Activated CD8-positive, alpha-beta memory T cell treated with anti-CD3 and anti-CD28 coated beads, Interleukin-2, amount 50 U/mL, for 1 hour (primary cell): ENCODE measurements around the gene ADPGK.

Experiments used
- DNase-seq: peaks from one replicate; pipeline ENCODE4 v3.0.0-alpha.2; 2020; ENCODE audit errors: extremely low read depth

The ADPGK gene

GRCh38 chr15:72790302-72790910 is 6.8 kb upstream of the ADPGK start:
- no peak for DNase-seq

- no peak for DNase-seq
These were observed 4.0 kb upstream of the ADPGK start for GRCh38 chr15:72787526-72787925.

- no peak for DNase-seq
These were observed 3.3 kb upstream of the ADPGK start for GRCh38 chr15:72786676-72787345.

- no peak for DNase-seq
These were observed 2.7 kb upstream of the ADPGK start for GRCh38 chr15:72786242-72786641.

- DNase-seq = no peak
These were observed 2.3 kb upstream of the ADPGK start for GRCh38 chr15:72785841-72786240.

GRCh38 chr15:72785432-72785831 is 1.9 kb upstream of the ADPGK start:
- DNase-seq = no peak

- no peak for DNase-seq
These were observed 908 bp upstream of the ADPGK start for GRCh38 chr15:72784456-72784876.

GRCh38 chr15:72783004-72783639 is 436 bp downstream of the ADPGK start:
- DNase-seq = no peak

GRCh38 chr15:72782274-72783003 is 1.1 kb downstream of the ADPGK start:
- no peak for DNase-seq

- no peak for DNase-seq
These were observed 1.9 kb downstream of the ADPGK start for GRCh38 chr15:72781631-72782030.

GRCh38 chr15:72778796-72779195 is 4.8 kb downstream of the ADPGK start:
- DNase-seq = no peak

GRCh38 chr15:72774696-72775383 is 8.7 kb downstream of the ADPGK start:
- DNase-seq = no peak

- DNase-seq = no peak
These were observed 12.2 kb downstream of the ADPGK start for GRCh38 chr15:72771329-72771725.

GRCh38 chr15:72770673-72771328 is 12.8 kb downstream of the ADPGK start:
- DNase-seq = no peak

GRCh38 chr15:72766780-72767179 is 16.8 kb downstream of the ADPGK start:
- DNase-seq = no peak

- DNase-seq = no peak
These were observed 17.5 kb downstream of the ADPGK start for GRCh38 chr15:72766025-72766424.

- no peak for DNase-seq
These were observed 18.9 kb downstream of the ADPGK start for GRCh38 chr15:72764656-72765055.

GRCh38 chr15:72760590-72761260 is 22.8 kb downstream of the ADPGK start:
- no peak for DNase-seq

GRCh38 chr15:72758182-72758581 is 25.4 kb downstream of the ADPGK start:
- no peak for DNase-seq

- DNase-seq = no peak
These were observed 29.5 kb downstream of the ADPGK start for GRCh38 chr15:72754096-72754495.
